Activated T-helper 17 cell treated with anti-CD3 and anti-CD28 coated beads, Interleukin-2, amount 50 U/mL, for 72 hours (primary cell): ENCODE results near the gene TAX1BP1. TPM values are rescaled to one million over a fixed set of nuclear protein-coding genes. Genes with fewer than 3 reads are reported as not detected.

Source experiments
- ATAC-seq: fragments of 150-1000 bp; cut with Tn5 transposase; replicated peaks from 2 replicates; pipeline ENCODE4 v1.10.0; 2021; ENCODE audit warnings: mild to moderate bottlenecking, moderate library complexity
- H3K27ac Mint-ChIP-seq: one replicate; pipeline ENCODE4 v1.8.0; 2022; ENCODE audit warnings: mixed read lengths
- H3K27me3 Mint-ChIP-seq: one replicate; pipeline ENCODE4 v1.8.0; 2022; ENCODE audit warnings: mixed read lengths
- H3K36me3 Mint-ChIP-seq: one replicate; pipeline ENCODE4 v1.8.0; 2022; ENCODE audit warnings: low read depth, mild to moderate bottlenecking, mixed read lengths
- H3K4me1 Mint-ChIP-seq: one replicate; pipeline ENCODE4 v1.8.0; 2022; ENCODE audit warnings: mixed read lengths
- H3K4me3 Mint-ChIP-seq: one replicate; pipeline ENCODE4 v1.8.0; 2022; ENCODE audit warnings: mild to moderate bottlenecking, mixed read lengths
- H3K9me3 Mint-ChIP-seq: one replicate; pipeline ENCODE4 v1.8.0; 2022; ENCODE audit warnings: mixed read lengths
- total RNA-seq, 2 donors: library from RNA; stranded (reverse); gene quantifications; one replicate each; pipeline ENCODE4 v1.2.3, GENCODE V29; 2022

TAX1BP1 gene
- total RNA-seq, 2 donors from 2014 or later, result 100 to 151 TPM

- H3K4me1 Mint-ChIP-seq, result no peaks in the 10 kb centered on the region
- no peak overlapping the region for H3K27ac Mint-ChIP-seq
- H3K36me3 Mint-ChIP-seq, result peaks cover 7% of the 10 kb centered on the region
- H3K4me3 Mint-ChIP-seq, result no peak overlapping the region
- H3K9me3 Mint-ChIP-seq, result no peaks in the 10 kb centered on the region
- no peak for ATAC-seq
- H3K27me3 Mint-ChIP-seq, result no peaks in the 10 kb centered on the region
Observed at GRCh38 chr7:27863880-27864279, 123.9 kb downstream of the TAX1BP1 start.

GRCh38 chr7:27866256-27866655 is 126.3 kb downstream of the TAX1BP1 start:
- ATAC-seq, result no peak
- no peaks in the 10 kb centered on the region for H3K9me3 Mint-ChIP-seq
- H3K27me3 Mint-ChIP-seq, result no peaks in the 10 kb centered on the region
- H3K27ac Mint-ChIP-seq, result no peak overlapping the region
- no peak overlapping the region for H3K4me3 Mint-ChIP-seq
- peaks cover 7% of the 10 kb centered on the region for H3K36me3 Mint-ChIP-seq
- H3K4me1 Mint-ChIP-seq, result no peaks in the 10 kb centered on the region

GRCh38 chr7:27866828-27867672 is 127.1 kb downstream of the TAX1BP1 start:
- Mint-ChIP-seq H3K4me1 (no peaks in the 10 kb centered on the region), H3K27me3 (no peaks in the 10 kb centered on the region), H3K9me3 (no peaks in the 10 kb centered on the region), H3K27ac (no peak overlapping the region), H3K4me3 (no peak overlapping the region), H3K36me3 (peaks cover 7% of the 10 kb centered on the region)
- ATAC-seq, result no peak

GRCh38 chr7:27868131-27868550 is 128.2 kb downstream of the TAX1BP1 start:
- Mint-ChIP-seq H3K36me3 (peaks cover 7% of the 10 kb centered on the region), H3K4me1 (no peaks in the 10 kb centered on the region), H3K27ac (no peak overlapping the region), H3K9me3 (no peaks in the 10 kb centered on the region), H3K4me3 (no peak overlapping the region), H3K27me3 (no peaks in the 10 kb centered on the region)
- no peak for ATAC-seq

- H3K4me3 Mint-ChIP-seq, result no peak overlapping the region
- no peaks in the 10 kb centered on the region for H3K27me3 Mint-ChIP-seq
- no peak for ATAC-seq
- H3K27ac Mint-ChIP-seq, result no peak overlapping the region
- H3K9me3 Mint-ChIP-seq, result no peaks in the 10 kb centered on the region
- H3K36me3 Mint-ChIP-seq, result peaks cover 3% of the 10 kb centered on the region
- no peaks in the 10 kb centered on the region for H3K4me1 Mint-ChIP-seq
Observed at GRCh38 chr7:27869056-27869455, 129.1 kb downstream of the TAX1BP1 start.

GRCh38 chr7:27870595-27870994 is 130.6 kb downstream of the TAX1BP1 start:
- H3K4me3 Mint-ChIP-seq, result no peak overlapping the region
- H3K27me3 Mint-ChIP-seq, result no peaks in the 10 kb centered on the region
- H3K9me3 Mint-ChIP-seq, result no peaks in the 10 kb centered on the region
- no peaks in the 10 kb centered on the region for H3K4me1 Mint-ChIP-seq
- H3K36me3 Mint-ChIP-seq, result no peaks in the 10 kb centered on the region
- no peak for ATAC-seq
- H3K27ac Mint-ChIP-seq, result no peak overlapping the region

- Mint-ChIP-seq H3K9me3 (no peaks in the 10 kb centered on the region), H3K27me3 (no peaks in the 10 kb centered on the region), H3K27ac (no peak overlapping the region), H3K4me3 (no peak overlapping the region), H3K4me1 (no peaks in the 10 kb centered on the region), H3K36me3 (no peaks in the 10 kb centered on the region)
- ATAC-seq, result no peak
Observed at GRCh38 chr7:27871086-27871485, 131.1 kb downstream of the TAX1BP1 start.

GRCh38 chr7:27871866-27872265 is 131.9 kb downstream of the TAX1BP1 start:
- no peak for ATAC-seq
- no peak overlapping the region for H3K4me3 Mint-ChIP-seq
- H3K9me3 Mint-ChIP-seq, result no peaks in the 10 kb centered on the region
- H3K4me1 Mint-ChIP-seq, result no peaks in the 10 kb centered on the region
- no peaks in the 10 kb centered on the region for H3K36me3 Mint-ChIP-seq
- no peaks in the 10 kb centered on the region for H3K27me3 Mint-ChIP-seq
- H3K27ac Mint-ChIP-seq, result no peak overlapping the region

- Mint-ChIP-seq H3K4me1 (peaks cover 1% of the 10 kb centered on the region), H3K27me3 (no peaks in the 10 kb centered on the region), H3K4me3 (no peak overlapping the region), H3K27ac (no peak overlapping the region), H3K9me3 (no peaks in the 10 kb centered on the region), H3K36me3 (no peaks in the 10 kb centered on the region)
- ATAC-seq, result no peak
Observed at GRCh38 chr7:27872356-27873275, 132.7 kb downstream of the TAX1BP1 start.

- no peaks in the 10 kb centered on the region for H3K36me3 Mint-ChIP-seq
- no peaks in the 10 kb centered on the region for H3K9me3 Mint-ChIP-seq
Observed at GRCh38 chr7:27873981-27874957, 134.3 kb downstream of the TAX1BP1 start.

GRCh38 chr7:27875061-27875460 is 135.1 kb downstream of the TAX1BP1 start:
- no peaks in the 10 kb centered on the region for H3K36me3 Mint-ChIP-seq
- H3K4me3 Mint-ChIP-seq, result no peak overlapping the region
- H3K9me3 Mint-ChIP-seq, result no peaks in the 10 kb centered on the region
- H3K27me3 Mint-ChIP-seq, result no peaks in the 10 kb centered on the region
- no peak overlapping the region for H3K27ac Mint-ChIP-seq
- no peak for ATAC-seq
- H3K4me1 Mint-ChIP-seq, result peaks cover 4% of the 10 kb centered on the region

More at GRCh38 chr7:27873981-27874957, 134.3 kb downstream of the TAX1BP1 start:
- no peaks in the 10 kb centered on the region for H3K27me3 Mint-ChIP-seq
- ATAC-seq, result no peak
- peaks cover 4% of the 10 kb centered on the region for H3K4me1 Mint-ChIP-seq
- H3K4me3 Mint-ChIP-seq, result no peak overlapping the region
- H3K27ac Mint-ChIP-seq, result no peak overlapping the region

GRCh38 chr7:27875832-27876231 is 135.9 kb downstream of the TAX1BP1 start:
- Mint-ChIP-seq H3K36me3 (no peaks in the 10 kb centered on the region), H3K9me3 (no peaks in the 10 kb centered on the region), H3K27ac (no peak overlapping the region), H3K4me3 (no peak overlapping the region), H3K4me1 (peaks cover 4% of the 10 kb centered on the region), H3K27me3 (no peaks in the 10 kb centered on the region)
- no peak for ATAC-seq

GRCh38 chr7:27876756-27877155 is 136.8 kb downstream of the TAX1BP1 start:
- Mint-ChIP-seq H3K9me3 (no peaks in the 10 kb centered on the region), H3K4me1 (peaks cover 4% of the 10 kb centered on the region), H3K36me3 (no peaks in the 10 kb centered on the region), H3K27ac (no peak overlapping the region), H3K27me3 (no peaks in the 10 kb centered on the region), H3K4me3 (no peak overlapping the region)
- ATAC-seq, result no peak
